ENCODE results near the gene CERS6.

The CERS6 gene

DNA sequence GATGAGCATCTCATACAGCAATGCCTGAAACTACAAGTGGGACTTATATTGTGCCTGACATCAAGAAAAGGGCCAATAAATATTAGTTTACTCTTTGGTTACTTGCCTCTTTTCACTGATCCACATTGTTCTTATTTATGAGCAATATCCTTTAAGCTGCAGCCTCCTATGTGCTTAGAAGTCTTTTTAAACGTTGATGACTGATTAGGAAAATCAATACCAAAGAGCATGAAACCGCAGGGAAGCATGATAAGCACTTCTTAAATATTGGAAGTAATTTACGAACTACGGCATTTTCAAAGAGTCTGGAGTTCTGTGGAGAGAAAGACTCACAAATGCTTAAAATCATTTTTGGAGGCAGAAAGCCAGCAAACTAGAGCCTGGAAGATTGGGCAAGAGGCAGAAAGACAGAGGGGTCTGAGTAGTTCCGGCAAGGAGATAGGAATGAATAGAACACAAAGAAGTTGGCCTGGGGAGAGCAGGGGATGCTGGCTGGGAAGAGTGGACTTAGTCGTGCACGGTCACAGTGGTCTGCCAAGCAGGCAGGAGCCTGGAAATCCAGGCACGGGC lies 223.8 kb downstream of the CERS6 start:
- DNase-seq, result no peak

DNA sequence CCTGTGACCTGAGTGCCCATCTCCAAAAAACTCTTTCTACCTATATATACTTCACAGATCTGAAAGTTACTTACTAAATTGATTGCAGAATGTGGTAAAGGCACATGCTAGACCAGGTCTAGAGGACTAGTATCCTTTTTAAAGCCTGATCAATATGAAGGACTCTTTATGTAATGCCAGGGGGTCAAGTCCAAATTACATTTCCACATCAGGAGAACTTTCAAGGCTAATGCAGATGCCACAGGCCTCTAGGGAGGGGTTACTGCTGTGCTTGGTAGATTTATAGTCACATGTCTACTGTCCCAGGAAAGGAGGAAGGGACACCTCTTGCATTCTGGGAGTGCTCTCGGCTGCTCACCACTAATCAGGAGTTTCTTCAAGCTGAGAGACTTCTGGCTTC lies 227.9 kb downstream of the CERS6 start:
- no peak for DNase-seq

DNA sequence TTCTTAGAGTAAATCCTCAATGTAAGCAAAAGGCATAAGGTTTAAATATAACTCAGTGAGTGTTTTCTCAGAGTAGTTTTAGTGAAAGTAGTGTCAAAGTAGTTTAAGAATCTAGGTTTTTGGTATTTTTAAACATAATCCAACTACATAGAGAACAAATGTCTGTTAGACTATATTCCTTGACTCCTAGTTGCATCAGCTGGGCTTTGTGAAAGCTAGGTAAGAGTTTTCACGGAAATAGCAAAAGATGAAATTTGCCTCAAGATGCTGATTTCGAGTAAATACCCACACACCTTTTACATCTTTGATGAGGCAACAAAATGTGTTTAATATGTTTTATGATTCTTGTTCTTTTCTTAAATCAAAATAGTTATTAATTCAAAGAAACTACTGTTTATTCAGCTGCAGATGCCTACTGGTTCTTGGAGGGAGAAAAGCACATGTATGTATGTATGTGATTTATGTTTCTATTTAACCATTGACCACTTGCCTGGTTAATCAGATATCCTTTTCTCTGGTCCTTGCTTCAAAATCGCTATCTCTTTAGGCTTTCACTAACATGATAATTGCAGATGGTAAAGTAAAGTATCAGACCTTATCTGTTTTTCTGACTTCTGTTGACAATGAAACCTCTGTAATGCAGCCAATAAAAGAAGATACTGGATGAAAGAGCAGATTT lies 229.0 kb downstream of the CERS6 start:
- DNase-seq, result no peak

DNA sequence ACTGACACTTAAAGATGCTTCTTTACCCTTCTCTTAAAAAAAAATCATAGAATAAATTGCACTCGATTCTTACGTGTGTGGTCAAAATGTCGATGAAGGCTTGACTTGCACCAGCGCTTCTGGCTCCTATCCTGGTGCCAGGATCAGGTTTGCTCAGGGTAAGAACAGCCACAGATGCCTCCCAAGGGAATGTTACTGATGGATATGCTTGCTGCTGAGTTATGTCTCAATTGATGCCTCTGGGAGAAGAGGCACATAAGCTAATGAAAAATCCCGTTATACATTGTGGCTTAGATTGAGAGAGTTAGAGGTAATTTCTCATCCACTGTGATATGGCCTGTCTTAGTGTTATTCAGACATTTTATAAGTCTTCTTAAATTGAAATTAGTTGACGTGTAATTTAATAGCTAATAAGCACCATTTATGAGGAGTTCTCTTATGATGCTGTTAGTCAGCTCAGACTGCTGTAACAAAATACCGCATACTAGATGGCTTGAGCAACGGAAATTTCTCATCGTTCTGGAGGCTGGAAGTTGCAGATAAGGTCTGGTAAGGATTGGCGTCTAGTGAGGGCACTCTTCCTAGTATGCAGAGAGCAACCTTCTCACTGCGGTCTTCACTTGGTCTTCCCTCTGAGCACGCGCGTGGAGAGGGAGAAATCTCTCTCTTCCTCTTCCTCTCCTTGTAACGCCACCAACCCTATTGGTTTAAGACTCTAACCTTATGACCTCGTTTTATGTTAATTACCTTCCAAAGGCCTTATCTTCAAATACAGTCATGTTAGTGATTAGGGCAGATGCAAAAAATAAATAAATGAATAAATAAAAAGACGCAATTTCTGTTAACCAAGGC lies 229.8 kb downstream of the CERS6 start:
- peak; percentile 21 for DNase-seq

DNA sequence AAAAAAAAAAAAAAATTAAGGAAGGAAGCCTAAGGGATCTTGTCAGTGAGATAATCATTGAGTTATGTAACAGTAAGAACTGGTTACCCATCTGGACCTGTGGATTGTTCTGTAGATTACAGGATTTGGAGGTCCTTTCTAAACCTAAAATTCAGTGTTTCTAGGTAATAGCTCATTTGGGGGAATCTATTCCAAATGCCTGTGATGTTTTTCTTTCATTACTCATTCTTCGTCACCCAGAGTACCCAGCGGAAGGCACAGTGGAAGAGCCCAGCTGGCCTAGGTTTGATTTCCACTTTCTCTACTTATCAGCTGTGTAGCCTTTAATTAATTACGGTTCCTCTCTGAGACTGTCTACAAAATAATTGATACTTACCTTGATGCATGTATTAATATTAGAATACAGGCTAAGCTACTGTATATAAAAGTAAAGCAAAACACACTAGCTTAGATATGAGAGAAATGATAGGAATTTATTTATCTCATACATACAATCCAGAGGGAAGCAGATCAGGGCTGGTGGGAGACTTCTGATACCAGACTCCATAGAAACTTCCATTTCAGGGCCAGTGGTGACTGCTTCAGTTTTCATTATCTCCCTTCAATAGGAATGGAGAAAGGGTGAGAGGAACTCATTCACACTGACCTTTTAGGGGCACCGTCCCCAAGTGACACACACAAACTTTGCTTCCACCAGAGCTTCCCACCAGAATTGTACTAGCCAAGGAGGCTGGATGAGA lies 230.6 kb downstream of the CERS6 start:
- no peak for DNase-seq

DNA sequence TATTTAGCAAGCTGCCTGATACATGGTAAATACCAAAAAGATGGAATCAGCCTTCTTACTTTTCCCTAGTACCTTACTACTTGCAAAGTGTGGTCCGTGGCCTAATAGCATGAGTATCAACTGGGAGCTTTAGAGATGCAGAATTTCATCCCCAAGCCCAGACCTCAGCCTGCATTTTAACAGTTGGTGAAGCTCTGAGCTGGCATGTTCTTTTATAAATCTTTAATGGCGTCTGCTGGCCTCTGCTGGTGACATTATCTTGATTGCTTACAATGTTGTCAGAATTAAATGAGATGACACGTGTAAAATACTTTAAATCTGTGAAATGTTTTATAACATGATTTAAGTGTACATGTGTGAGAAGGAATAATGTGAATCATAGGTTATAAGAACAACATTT lies 231.2 kb downstream of the CERS6 start:
- no peak for DNase-seq

DNA sequence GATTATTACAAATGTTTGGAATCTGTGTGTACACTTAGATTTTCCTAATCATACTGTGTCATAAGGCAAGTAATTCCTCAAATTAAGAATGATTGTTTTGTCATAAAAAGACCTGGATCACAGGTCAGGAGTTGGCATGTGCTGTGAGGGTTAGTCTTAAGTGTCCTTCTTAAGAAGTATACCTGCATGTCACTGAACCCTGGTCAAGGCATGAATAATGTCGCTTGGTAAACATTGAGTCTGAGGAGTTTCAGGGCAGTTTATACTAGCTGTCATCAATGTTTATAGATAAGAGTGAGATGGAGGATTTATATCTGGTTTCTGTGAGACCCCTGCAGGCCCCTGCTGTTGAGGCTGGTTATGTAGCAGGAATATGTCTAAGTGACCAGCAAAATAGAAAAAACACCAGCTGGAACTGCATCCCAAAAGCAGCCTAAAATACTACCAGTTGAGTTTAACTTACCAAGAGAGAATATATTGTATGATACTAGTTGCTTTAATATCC lies 234.4 kb downstream of the CERS6 start:
- no peak for DNase-seq

DNA sequence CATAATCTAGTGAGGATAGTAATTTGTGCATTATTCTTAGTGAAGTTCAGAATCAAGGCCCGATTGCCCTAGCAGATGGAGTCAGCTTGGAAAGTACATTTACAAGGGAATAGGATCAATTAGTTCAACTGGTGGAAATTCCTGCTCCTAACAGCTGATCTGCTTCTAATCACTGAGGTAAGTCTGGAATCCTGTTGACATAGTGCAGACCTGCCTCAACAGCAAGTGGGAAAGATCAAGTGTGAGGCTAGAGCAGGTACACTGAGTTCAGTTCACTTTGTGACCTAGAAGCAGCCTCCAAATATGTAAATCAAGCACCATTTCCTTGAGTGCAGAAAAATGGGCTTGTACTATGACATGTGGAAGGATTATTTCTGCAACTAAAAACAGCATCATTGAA lies 235.1 kb downstream of the CERS6 start:
- no peak for DNase-seq

DNA sequence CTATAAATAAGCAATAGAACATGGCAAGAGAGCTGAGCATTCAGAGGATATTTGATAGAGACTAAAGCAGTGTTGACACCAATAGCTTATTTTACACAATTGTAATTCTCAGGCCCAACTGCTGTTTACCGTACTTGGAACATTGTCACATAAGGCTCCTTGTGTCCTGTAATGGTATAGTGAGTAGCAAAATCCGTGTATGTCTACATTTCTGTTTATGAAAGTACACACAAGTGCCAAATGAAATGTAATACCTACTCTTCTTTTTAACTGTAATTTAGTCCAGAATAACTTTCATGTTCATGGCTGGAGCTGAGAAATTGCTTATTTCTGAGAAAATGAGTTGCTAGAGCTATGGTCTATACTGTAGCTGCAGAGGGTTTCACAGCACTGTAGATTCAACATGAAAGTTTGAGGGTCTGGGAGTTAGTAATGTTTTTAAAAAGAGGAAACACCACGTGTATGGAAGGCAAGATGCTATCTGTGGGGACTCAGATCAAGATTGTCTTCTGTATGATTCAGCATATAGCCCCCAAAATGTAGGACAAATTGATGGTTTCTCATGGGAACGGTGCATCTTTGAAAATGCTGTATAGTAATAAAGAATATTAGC lies 236.2 kb downstream of the CERS6 start:
- no peak for DNase-seq

DNA sequence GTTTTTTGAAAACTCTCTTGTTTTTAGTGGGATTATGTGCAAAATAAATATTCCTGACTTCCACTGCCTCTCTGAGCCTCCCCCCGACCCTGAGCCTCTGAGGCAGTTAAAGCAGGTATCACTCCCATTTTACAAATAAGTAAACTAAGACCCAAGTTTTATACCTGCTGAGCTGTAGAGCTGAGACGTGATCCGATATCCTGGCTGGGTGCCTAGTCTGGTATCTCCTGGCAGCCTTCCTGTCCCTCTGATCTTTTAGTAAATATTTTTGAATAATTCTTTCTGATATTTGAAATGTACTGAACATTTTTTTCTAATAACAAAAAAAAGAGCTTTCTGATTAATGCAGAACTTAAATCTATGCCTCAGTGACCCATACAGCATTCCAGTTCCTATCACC lies 238.1 kb downstream of the CERS6 start:
- no peak for DNase-seq

DNA sequence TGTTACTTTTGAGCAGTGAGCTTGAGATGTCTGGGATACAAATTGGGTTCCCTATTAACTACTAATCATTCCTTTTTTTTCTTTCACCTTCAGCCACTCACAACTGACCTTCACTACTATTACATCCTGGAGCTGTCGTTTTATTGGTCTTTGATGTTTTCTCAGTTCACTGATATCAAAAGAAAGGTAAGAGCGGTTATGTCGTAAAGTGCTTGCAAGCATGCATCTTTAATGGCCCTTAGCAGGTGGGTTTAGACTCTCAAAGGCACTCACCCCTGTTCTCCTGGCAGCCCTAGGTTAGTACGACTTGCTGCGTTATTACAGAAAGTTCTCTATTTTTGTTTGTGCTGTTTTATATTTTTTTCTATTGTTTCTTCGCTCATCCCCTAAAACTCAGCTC lies 238.8 kb downstream of the CERS6 start:
- no peak for DNase-seq

DNA sequence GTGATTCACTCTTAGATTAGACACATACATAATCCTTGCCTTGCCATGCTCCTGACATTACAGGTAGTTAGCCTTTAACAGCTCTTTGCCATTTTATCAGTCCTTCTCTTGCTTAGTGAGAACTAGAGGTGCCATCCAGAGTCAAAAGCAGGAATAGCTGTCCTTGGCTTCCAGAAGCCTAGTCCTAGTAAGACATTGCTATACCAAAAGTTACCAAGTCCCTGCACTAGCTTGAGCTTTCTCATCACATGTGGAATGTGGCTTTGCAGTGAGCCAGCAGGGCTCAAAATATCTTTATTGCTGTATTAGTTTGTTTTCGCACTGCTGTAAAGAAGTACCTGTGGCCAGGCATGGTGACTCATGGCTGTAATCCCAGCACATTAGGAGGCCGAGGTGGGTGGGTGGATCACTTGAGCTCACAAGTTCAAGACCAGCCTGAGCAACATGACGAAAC lies 241.6 kb downstream of the CERS6 start:
- no peak for DNase-seq

DNA sequence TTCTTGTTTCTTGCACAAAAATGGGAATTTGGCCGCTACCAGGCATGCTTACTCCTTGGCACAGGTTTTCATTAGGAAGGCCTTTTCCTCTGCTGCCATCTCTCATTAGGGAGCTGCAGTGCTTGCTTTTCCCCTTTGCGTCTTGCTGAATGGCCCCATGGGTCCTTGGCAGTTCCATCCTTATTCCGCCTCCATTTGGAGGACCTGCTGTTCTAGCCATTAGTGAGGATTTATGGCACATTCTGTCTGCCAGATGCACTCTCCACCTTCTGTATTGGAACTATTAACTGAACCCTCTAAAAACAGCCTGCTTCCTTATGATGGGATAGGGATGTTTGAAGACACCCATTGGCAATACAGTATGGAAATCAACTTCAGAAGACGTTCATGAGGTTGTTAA lies 242.9 kb downstream of the CERS6 start:
- DNase-seq, result no peak

DNA sequence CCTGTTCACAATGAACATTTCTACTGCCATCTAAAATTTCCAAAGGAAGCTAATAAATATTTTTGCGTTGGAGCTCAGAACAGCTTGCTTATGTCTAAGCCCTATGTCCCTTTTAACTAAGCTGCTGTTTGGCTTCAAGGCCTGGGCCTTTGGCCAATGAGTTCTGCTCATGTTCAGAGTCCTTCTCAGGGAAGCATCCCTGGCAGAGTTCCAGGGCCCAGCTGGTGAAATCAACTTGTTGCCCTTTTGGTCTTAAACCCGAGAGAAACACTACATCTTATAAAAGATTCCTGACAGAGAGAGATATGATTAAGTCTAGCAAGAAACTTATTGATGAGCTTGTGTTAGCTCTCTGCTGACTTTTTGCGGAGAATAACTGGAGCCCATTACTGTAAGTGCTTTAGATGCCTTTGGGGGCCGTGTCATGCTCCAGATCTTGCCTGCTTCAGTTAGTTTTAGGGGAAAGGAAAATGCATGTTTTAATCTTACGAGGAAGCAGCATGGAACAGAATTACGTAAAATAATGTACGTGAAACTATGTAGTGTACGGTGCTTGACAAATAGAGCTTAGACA lies 243.9 kb downstream of the CERS6 start:
- DNase-seq, result no peak

DNA sequence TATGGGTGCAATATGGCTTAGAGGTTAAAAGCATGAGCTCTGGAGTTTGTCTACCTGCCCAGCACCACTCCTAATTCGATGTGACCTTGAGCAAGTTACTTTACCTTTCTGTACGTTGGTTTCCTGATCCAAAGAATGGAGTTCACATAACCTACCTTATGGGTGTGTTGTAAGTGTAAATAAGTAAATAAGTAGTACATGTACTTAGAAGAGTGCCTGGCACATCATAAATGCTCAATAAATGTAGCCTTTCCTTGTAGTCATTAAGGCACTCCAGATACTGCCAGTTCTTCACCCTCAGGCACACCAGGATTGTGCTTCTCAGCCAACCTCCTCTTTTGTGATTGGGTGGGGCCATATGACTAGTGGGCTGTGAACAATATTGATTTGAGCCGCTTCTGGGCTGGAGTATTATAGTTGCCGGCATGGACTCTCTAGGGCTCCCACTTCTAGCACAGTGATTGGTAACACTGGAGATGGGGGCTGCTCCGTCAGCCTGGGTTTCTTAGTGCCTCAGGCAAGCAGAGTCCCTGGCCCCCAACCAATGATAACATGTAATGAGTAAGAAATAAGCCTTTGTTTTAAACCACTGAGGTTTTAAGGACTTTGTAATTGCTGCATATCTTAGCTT lies 244.7 kb downstream of the CERS6 start:
- DNase-seq, result no peak

DNA sequence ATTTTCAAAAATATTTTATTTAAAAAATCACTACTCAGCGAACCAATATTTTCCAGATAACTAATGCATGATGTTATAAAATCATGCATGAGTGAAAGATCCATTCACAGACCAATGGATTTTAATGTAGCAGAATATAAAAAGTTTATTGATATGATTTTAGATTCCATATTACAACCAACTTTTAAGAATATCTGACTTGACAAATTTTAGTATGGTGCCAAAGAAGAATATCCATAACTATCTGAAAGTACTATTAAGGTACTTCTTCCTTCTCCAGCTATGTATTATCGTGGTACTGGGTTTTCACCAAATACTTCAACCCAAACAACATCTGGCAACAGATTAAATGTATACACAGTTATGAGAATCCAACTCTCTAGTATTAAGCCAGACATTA lies 246.5 kb downstream of the CERS6 start:
- DNase-seq, result no peak

DNA sequence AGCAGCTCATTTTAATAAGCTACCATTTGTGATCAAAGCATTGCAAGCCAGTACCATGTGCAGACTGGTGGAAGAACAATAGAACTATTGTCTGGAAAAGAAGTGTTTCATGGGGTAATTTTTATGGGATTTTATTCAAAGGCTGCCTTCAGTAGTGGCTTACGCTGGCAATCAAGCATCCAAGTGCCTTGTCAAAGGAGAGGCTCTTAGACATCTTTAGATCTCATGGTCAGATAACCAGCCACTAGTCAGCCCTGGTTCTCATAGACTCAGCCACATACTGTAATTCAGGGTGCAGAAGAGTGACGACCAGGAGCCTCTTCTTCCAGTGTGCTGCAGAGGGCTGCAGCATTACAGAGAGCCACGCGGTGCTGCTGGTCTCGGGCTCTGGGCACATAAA lies 247.9 kb downstream of the CERS6 start:
- DNase-seq, result no peak

DNA sequence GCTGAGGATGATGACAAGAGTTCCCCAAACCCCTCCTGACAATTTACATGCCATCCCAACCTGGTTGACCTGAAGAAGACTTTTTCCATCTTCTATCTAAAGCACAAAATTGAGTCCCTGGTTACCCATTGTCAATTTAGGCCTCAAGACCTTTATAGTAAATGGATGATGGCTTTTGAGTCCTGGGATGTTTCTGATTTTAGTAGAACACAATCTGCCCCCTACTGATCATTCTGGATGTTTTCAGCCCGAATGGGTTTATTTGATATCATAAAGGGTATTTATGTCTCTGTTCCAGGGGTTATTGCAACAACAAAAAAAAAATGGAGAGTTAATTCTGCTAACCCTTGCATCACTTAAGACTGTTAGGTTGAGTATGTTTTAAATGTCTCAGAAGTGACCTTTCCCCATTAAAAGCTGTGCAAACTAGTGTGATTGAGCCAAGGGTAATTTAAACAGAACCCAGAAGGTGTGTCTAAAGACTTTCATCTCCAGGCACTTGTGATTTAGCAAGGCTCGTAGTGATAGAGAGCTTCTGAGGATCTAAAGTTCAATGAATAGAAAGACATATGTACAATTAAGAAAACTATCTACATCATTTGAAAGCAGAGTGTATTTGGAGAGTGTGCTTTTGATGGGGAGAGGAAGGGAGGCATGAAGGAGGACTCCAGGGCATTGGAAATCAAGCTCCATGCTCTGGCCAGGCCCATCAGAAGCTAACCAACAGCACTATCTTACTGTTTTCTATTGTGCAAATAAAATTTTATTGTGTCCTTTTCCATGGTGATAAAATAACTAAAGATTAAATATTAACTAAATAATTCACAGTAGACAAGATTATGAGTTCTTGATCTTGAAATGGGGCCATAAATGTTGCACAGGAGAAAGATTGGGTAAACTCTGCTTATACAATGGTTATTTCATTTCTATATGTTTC lies 249.7 kb downstream of the CERS6 start:
- DNase-seq, result no peak

DNA sequence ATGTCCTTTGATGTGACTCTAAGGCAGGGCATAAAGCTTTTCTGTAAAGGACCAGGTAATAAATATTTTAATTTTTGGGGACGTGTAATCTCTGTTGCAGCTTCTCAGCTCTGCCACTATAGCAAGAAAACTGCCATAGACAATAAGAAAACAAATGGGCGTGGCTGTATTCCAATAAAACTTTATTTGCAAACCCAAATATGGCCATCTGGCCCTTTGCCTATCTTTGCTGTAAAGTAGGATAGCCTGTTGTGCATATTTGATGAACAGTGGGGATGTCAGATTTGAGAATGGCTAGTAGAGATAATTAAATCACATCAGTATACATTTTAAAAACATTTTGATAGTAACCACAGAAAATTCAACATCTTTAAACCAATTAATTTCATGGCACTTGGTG lies 250.7 kb downstream of the CERS6 start:
- no peak for DNase-seq

DNA sequence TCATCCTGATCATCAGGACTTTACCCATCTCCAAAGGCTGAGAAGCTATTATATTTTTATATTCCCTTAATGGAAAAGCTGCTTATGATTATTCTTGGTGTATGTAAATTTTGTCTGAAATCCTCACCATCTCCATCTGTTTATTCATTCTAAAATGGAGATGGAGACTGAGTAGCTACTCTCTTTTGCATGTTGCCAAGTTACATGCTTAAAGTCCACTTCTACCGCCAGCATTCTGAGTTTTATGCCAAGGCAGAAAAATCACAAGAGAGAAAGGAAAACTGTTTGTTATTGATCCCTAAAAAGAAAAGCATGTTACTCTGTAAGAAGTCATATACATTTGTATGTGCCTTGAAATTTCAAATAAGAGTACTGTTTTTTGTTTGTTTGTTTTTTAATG lies 252.0 kb downstream of the CERS6 start:
- DNase-seq, result no peak
